GM10266 (cell line): Measurements from ENCODE around the gene ANK3.

Experiments
- DNase-seq: peaks from one replicate; pipeline ENCODE4 v3.0.0; 2012; ENCODE audit errors: extremely low spot score
- TF ChIP-seq, protein P1 (sequence below): IDR thresholded peaks from 2 replicates; pipeline ENCODE4 v1.5.1; 2012; ENCODE audit warnings: mild to moderate bottlenecking, low read depth; ENCODE audit not compliant: control insufficient read depth, insufficient read depth; ENCODE audit errors: missing control alignments

Gene ANK3

DNA sequence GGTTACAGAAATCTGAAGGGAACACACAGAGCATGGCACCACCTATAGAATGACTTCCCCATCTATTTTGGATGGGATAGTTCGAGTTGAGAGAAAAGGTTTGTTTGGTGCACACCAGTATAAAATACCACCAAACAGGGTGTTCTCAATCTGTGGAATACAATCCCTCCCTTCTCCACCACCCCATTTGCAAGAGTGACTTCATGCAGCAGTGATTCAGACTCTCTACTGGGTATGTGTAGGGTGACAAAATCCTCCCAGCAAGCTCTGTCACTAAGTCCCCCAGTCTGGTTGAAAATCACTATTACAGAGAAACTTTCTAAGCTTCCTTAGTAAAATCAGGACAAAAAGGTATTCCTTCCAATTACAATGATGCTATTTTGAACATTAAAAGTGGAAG is 69.0 kb downstream of the ANK3 start:
- DNase-seq = no peak
- TF ChIP-seq, protein P1, sequence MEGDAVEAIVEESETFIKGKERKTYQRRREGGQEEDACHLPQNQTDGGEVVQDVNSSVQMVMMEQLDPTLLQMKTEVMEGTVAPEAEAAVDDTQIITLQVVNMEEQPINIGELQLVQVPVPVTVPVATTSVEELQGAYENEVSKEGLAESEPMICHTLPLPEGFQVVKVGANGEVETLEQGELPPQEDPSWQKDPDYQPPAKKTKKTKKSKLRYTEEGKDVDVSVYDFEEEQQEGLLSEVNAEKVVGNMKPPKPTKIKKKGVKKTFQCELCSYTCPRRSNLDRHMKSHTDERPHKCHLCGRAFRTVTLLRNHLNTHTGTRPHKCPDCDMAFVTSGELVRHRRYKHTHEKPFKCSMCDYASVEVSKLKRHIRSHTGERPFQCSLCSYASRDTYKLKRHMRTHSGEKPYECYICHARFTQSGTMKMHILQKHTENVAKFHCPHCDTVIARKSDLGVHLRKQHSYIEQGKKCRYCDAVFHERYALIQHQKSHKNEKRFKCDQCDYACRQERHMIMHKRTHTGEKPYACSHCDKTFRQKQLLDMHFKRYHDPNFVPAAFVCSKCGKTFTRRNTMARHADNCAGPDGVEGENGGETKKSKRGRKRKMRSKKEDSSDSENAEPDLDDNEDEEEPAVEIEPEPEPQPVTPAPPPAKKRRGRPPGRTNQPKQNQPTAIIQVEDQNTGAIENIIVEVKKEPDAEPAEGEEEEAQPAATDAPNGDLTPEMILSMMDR = no peak

DNA sequence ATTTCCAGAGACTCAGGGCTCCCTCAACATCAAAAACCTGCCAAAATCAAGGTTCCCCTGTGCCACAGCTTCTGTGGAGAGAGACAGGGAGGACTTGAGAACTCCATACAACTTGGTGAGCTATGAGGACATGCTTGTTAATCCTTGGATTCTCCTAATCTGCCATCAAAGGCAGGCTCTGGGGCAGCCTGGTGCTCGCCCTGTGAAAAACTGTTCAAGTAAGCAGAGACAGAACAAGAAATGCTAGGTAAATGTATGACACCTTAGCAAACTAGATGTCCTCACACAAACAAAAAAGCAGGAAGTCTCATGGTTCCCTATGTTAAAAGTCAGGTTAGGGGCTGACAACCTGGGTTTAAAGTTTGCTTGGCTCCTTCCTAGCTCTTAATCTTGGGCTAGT is 73.6 kb downstream of the ANK3 start:
- no peak for DNase-seq
- TF ChIP-seq, protein P1 = no peak

DNA sequence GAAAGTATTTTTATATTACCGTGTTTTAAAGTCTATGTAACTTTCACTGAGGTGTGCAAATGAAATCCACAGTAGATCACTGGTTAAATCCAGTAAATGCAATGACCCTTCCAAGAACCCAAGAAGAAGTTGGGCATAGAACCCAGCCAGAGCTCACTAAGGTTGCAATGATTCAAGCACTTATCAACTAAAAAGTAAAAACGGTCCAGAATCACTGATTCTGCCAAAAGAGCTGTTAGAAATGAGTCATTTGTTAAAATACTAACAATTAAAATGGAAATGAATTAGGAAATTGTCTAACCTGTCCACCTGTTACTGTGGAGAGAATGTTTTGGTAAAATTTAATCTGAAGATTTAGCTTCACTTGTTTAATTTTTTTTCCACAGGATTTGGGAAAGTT is 74.4 kb downstream of the ANK3 start:
- TF ChIP-seq, protein P1 = no peak
- DNase-seq = no peak

DNA sequence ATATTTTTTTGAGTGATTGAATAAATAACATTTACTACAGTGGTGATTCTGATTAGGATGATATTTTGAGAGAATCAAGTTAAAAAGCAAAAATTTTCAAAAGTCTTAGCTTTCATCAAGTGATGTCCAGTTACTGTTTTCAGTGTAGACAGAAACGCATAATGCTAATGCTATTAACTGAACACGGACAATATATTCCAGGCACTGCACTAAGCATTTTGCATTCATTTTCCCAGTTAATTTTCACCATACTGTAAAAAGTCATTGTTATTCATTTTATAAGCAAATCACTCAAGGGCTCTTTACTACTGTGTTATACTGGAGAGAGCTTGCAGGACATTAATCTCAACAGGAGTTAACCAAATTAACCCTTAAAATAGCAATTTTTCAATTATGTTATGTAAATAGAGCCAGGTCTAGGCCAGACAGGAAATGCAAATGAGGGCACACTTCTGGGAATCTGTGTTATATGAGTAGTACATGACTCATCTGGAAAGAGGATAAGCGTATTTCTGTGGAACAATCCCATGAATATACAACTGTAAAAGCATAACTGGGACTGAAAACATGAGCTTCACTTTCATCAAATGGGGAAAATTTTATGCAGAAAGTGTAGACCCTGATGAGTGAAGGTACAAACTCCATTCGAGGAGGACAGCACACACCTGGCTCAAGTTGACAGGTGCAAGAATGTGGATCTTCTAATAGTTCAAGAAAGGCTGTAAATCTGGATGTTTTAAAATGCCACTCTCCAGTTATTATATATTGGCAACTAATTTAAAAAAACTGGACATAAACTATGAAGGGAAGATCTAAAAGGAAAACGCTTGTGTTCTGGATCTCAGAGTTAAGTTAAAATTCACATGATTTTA is 75.4 kb downstream of the ANK3 start:
- no peak for DNase-seq
- TF ChIP-seq, protein P1 = no peak

DNA sequence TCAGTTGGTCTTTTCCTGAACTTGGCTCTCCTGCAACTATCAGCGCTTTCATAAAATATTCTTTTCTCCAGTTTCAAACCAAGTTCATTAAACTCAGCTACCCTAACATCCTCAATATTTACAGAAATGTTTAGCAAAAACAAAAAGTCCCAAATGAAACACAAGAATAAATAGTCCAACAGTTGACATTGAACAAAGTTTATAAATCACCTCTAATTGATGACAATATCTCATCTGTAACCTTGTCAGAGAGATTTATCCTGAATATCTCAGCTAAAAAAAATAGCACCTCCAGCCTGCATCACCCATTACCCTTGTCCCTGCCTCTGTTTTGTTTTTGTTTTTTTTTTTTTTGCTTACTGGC is 76.1 kb downstream of the ANK3 start:
- no peak for DNase-seq
- TF ChIP-seq, protein P1 = no peak

DNA sequence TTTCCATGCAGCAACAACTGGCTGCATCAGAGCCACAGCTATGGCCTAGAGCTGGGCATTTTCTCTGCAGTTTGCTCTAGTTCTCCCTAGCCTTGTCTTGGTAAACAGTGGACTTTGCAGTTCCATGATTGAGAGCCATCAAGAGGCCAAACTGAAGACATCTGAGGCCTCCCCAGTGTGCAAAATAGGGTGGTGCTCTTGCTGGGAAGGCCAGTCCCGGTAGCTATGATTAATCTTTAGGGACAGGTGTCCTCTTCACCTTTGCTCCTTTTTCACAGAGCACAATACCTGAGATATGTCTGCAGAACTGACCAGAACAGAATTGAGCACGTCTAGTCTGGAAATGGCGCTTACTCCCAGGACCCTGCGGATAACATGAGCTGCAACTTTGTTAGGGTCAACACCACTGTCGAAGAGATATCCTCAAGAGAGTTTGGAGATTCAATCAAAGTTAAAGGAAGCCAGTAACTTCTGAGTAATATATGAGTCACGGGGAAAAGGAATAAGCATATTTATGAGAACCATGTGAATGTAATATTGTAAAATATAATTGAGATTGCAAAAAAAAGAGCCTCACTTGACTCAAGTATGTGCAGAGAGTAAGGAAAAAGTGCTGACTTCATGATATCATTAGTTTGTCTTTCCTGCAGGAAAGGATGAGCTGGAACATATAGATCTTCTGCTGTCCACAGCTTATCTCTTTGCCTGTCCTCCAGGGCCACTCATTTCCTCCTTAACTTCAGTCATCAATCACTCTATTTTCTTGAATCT is 76.7 kb downstream of the ANK3 start:
- DNase-seq = no peak
- TF ChIP-seq, protein P1 = no peak

DNA sequence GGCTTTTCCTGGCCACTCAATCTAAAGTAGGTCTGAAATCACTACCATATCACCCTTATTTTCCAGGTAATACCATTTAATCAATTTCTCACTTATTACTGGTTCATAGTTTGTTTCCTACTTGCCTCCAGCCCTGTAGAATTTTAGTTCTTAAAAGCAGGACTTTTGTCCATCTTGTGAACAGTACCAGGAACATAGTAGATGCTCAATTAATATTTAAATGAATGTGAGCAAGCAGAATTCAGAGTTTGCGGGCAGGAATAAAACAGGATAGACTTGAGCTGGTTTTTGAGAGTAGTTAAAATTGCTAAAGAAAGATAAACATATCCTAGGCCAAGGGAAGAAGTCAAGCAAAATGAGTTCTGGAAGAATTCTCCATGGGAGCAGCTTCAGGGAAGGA is 77.9 kb downstream of the ANK3 start:
- TF ChIP-seq, protein P1 = no peak
- no peak for DNase-seq
